ENCODE measurements around the gene IFNAR1. TPM values are rescaled to one million over a fixed set of nuclear protein-coding genes. Genes with fewer than 3 reads are reported as not detected.

Gene IFNAR1
- total and polyA plus RNA-seq, 9 of the 15 experiments (the other 6 are each of a cell fraction or from before 2014, with no cell fraction given) = 8.6 to 31.8 (median 14.8) TPM

- TF ChIP-seq GTF3C2 (IDR thresholded peaks at IDR 0.05; ENCODE audit: borderline replicate concordance, extremely low read depth, insufficient read length) = no peak
- no peak for TF ChIP-seq ZNF696 (CRISPR knock-in tag; conservative IDR thresholded peaks at IDR 0.05)
- peak; percentile 80 for TF ChIP-seq NKRF (IDR thresholded peaks at IDR 0.05; ENCODE audit: borderline replicate concordance)
- TF ChIP-seq NRF1 (conservative IDR thresholded peaks at IDR 0.05 in 1 of 2, IDR thresholded peaks at IDR 0.05 in 1 of 2) = peak; percentile 100
- TF ChIP-seq NR0B1 (IDR thresholded peaks at IDR 0.05; ENCODE audit: partially characterized antibody) = no peak
- TF ChIP-seq ZNF133 (CRISPR knock-in tag; IDR thresholded peaks at IDR 0.05) = peak; percentile 85; the same call in 1 of the 2 replicates
- no peak for TF ChIP-seq PPARD (CRISPR knock-in tag; IDR thresholded peaks at IDR 0.05)
- no peak for TF ChIP-seq KLF13 (tag; IDR thresholded peaks at IDR 0.05; ENCODE audit: borderline replicate concordance, low read depth)
- TF ChIP-seq HDGF (IDR thresholded peaks at IDR 0.05) = no peak
- TF ChIP-seq HNRNPK (IDR thresholded peaks at IDR 0.05; ENCODE audit: low read depth, low read length, poor library complexity, severe bottlenecking) = no peak
- peak; percentile 57; the same call in 1 of the 2 replicates for TF ChIP-seq ZNF740 (CRISPR knock-in tag; IDR thresholded peaks at IDR 0.05)
- no peak for TF ChIP-seq ZNF740 (tag; IDR thresholded peaks at IDR 0.05)
- peak; percentile 86 for TF ChIP-seq TAF7 (tag; IDR thresholded peaks at IDR 0.05)
- peak in 1 of 2 experiments; percentile 74; a peak in 1 of 4 replicates for TF ChIP-seq FOXK2 (conservative IDR thresholded peaks at IDR 0.05 in 1 of 2, IDR thresholded peaks at IDR 0.05 in 1 of 2; ENCODE audit: low read depth in 2 of 2)
- TF ChIP-seq DEAF1 (CRISPR knock-in tag; IDR thresholded peaks at IDR 0.05) = no peak
- TF ChIP-seq TCF7L2 (IDR thresholded peaks at IDR 0.05; ENCODE audit: low read depth, low read length) = peak; percentile 18; the same call in 1 of the 2 replicates
These were observed at the start of gene IFNAR1 (continued) for GRCh38 chr21:33324291-33325221.
